Measurements from ENCODE around the gene S100A8. TPM values are rescaled to one million over a fixed set of nuclear protein-coding genes. Genes with fewer than 3 reads are reported as not detected.

The S100A8 gene
- total and polyA plus RNA-seq, 4 experiments from 2014 or later: 0.73 to 4.0 (median 1.6) TPM; not detected in 1

- DNase-seq: no peak
- intact Hi-C loops (cut with micrococcal nuclease): no loop called here
- Mint-ChIP-seq H3K4me3 (no peak overlapping the region), H3K4me1 (no peaks in the 10 kb centered on the region), H3K9me3 (no peaks in the 10 kb centered on the region), H3K36me3 (no peaks in the 10 kb centered on the region), H3K27me3 (peaks cover 11 to 23% of the 10 kb centered on the region in 2 donors), H3K27ac (no peak overlapping the region)
- H3K4me1 ChIP-seq (ENCODE audit: insufficient read depth, low read length): no peaks in the 10 kb centered on the region
- POLR2A ChIA-PET (ENCODE audit: partially characterized antibody): no interaction called here
- H3K4me3 ChIP-seq (ENCODE audit: low read length in 2 of 2): no peak overlapping the region
- CTCF ChIA-PET (ENCODE audit: partially characterized antibody): no interaction called here
- no peaks in the 10 kb centered on the region for H3K27me3 ChIP-seq (ENCODE audit: insufficient read depth, low read length)
- H3K27ac ChIP-seq (ENCODE audit: low read depth, low read length): no peak overlapping the region
- no peaks in the 10 kb centered on the region for H3K9me3 ChIP-seq (ENCODE audit: control insufficient read depth in 1 of 2, low read length in 2 of 2)
- no peaks in the 10 kb centered on the region for H3K36me3 ChIP-seq (ENCODE audit: insufficient read depth, low read length)
Observed at GRCh38 chr1:153431427-153431826, 40.6 kb upstream of the S100A8 start.

- CTCF ChIA-PET (ENCODE audit: partially characterized antibody): no interaction called here
- Mint-ChIP-seq H3K27ac (no peak overlapping the region), H3K4me1 (no peaks in the 10 kb centered on the region), H3K9me3 (no peaks in the 10 kb centered on the region), H3K36me3 (no peaks in the 10 kb centered on the region), H3K4me3 (no peak overlapping the region), H3K27me3 (peaks cover 10 to 21% of the 10 kb centered on the region in 2 donors)
- DNase-seq: no peak
- H3K36me3 ChIP-seq (ENCODE audit: insufficient read depth, low read length): no peaks in the 10 kb centered on the region
- no peaks in the 10 kb centered on the region for H3K4me1 ChIP-seq (ENCODE audit: insufficient read depth, low read length)
- no peak overlapping the region for H3K27ac ChIP-seq (ENCODE audit: low read depth, low read length)
- POLR2A ChIA-PET (ENCODE audit: partially characterized antibody): no interaction called here
- no peaks in the 10 kb centered on the region for H3K27me3 ChIP-seq (ENCODE audit: insufficient read depth, low read length)
- H3K4me3 ChIP-seq (ENCODE audit: low read length in 2 of 2): no peak overlapping the region
- H3K9me3 ChIP-seq (ENCODE audit: control insufficient read depth in 1 of 2, low read length in 2 of 2): no peaks in the 10 kb centered on the region
- intact Hi-C loops (cut with micrococcal nuclease): no loop called here
Observed at GRCh38 chr1:153431002-153431401, 40.1 kb upstream of the S100A8 start.

- Histone ChIP-seq H3K9me3 (ENCODE audit: control insufficient read depth in 1 of 2, low read length in 2 of 2) (no peaks in the 10 kb centered on the region), H3K4me3 (ENCODE audit: low read length in 2 of 2) (no peak overlapping the region), H3K27me3 (ENCODE audit: insufficient read depth, low read length) (no peaks in the 10 kb centered on the region), H3K4me1 (ENCODE audit: insufficient read depth, low read length) (no peaks in the 10 kb centered on the region), H3K27ac (ENCODE audit: low read depth, low read length) (no peak overlapping the region), H3K36me3 (ENCODE audit: insufficient read depth, low read length) (no peaks in the 10 kb centered on the region)
- intact Hi-C loops (cut with micrococcal nuclease): no loop called here
- Mint-ChIP-seq H3K27ac (no peak overlapping the region), H3K4me3 (no peak overlapping the region), H3K27me3 (peaks cover 12 to 20% of the 10 kb centered on the region in 2 donors), H3K9me3 (no peaks in the 10 kb centered on the region), H3K4me1 (no peaks in the 10 kb centered on the region), H3K36me3 (no peaks in the 10 kb centered on the region)
- ChIA-PET POLR2A (ENCODE audit: partially characterized antibody) (no interaction called here), CTCF (ENCODE audit: partially characterized antibody) (no interaction called here)
- no peak for DNase-seq
Observed at GRCh38 chr1:153430561-153430960, 39.7 kb upstream of the S100A8 start.

DNA sequence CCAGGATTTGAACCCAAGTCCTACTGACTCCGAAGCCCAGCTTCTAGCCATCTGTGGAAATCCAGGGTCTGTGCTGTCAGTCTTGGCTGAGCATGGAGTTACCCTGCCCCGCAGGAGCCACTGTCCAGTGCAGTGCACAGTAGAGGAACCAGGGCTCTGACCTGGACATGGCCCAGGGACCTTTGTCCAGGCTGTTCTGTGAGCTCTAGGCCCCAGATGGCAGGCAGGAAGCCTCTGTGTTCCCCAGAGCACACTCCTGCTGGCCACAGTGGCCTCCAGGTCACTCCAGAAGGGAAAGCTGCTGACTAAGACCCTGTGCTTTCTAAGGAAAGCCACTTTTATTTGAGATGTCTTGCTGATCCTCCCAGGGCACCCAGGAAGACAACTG is 39.3 kb upstream of the S100A8 start:
- POLR2A ChIA-PET (ENCODE audit: partially characterized antibody): no interaction called here
- no peaks in the 10 kb centered on the region for H3K36me3 Mint-ChIP-seq
- H3K9me3 ChIP-seq (ENCODE audit: control insufficient read depth in 1 of 2, low read length in 2 of 2): no peaks in the 10 kb centered on the region
- H3K9me3 Mint-ChIP-seq: no peaks in the 10 kb centered on the region
- no peak overlapping the region for H3K27ac Mint-ChIP-seq
- H3K27ac ChIP-seq (ENCODE audit: low read depth, low read length): no peak overlapping the region
- CTCF ChIA-PET (ENCODE audit: partially characterized antibody): no interaction called here
- no peaks in the 10 kb centered on the region for H3K4me1 ChIP-seq (ENCODE audit: insufficient read depth, low read length)
- no peaks in the 10 kb centered on the region for H3K36me3 ChIP-seq (ENCODE audit: insufficient read depth, low read length)
- H3K27me3 ChIP-seq (ENCODE audit: insufficient read depth, low read length): no peaks in the 10 kb centered on the region
- H3K4me3 ChIP-seq (ENCODE audit: low read length in 2 of 2): no peak overlapping the region
- H3K4me1 Mint-ChIP-seq: no peaks in the 10 kb centered on the region
- no peak for DNase-seq
- intact Hi-C loops (cut with micrococcal nuclease): no loop called here
- no peak overlapping the region for H3K4me3 Mint-ChIP-seq
- H3K27me3 Mint-ChIP-seq: peaks cover 16 to 24% of the 10 kb centered on the region in 2 donors

DNA sequence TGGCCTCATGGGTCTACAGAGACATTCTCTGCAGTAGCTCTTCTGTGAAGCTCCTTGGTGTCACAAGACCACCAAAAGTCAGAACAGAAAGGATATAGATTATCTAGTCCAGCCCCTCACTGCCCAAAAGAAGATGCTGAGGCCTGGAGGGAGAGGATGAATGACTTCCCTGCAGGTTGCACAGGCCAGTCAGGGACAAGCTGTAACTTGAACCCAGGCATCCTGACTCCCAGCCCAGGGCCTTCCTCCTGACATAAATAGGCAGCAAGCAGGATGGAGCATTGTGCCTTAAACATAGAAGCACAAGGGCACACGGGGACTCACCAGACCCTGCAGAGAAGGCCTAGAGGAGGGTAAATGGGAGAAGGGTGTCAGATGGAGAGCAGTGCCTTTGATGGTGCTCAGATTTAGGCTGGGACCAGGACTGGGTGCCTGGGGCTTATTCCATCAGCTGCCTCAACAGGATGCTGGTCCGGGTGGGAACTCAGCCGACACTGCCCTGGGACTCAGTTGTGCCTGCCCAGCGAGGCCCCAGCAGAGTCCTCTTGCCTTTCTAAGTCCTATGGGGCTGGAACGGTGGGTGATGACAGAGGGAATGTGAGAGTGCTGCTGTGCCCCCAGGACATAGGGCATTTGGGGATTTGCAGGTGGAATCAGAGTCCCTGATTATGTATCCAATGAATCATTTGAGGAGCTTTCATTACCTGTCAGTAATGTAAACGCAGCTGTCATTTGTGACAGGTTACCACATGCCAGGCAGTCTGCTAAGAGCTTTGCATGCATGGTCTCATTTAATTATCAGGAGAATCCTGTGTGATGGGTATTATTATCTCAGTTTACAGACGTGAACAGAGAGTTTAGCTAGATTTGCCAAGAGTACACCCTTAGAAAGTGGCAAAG is 38.6 kb upstream of the S100A8 start:
- H3K27ac ChIP-seq (ENCODE audit: low read depth, low read length): no peak overlapping the region
- Mint-ChIP-seq H3K27me3 (peaks cover 21 to 31% of the 10 kb centered on the region in 2 donors), H3K4me3 (no peak overlapping the region), H3K4me1 (no peaks in the 10 kb centered on the region), H3K36me3 (no peaks in the 10 kb centered on the region), H3K9me3 (no peaks in the 10 kb centered on the region), H3K27ac (no peak overlapping the region)
- no peaks in the 10 kb centered on the region for H3K36me3 ChIP-seq (ENCODE audit: insufficient read depth, low read length)
- no peaks in the 10 kb centered on the region for H3K4me1 ChIP-seq (ENCODE audit: insufficient read depth, low read length)
- intact Hi-C loops (cut with micrococcal nuclease): no loop called here
- H3K4me3 ChIP-seq (ENCODE audit: low read length in 2 of 2): no peak overlapping the region
- POLR2A ChIA-PET (ENCODE audit: partially characterized antibody): no interaction called here
- H3K9me3 ChIP-seq (ENCODE audit: control insufficient read depth in 1 of 2, low read length in 2 of 2): no peaks in the 10 kb centered on the region
- no peak for DNase-seq
- no peaks in the 10 kb centered on the region for H3K27me3 ChIP-seq (ENCODE audit: insufficient read depth, low read length)
- CTCF ChIA-PET (ENCODE audit: partially characterized antibody): no interaction called here

GRCh38 chr1:153428791-153429190 is 37.9 kb upstream of the S100A8 start:
- Mint-ChIP-seq H3K27ac (no peak overlapping the region), H3K9me3 (no peaks in the 10 kb centered on the region), H3K4me1 (no peaks in the 10 kb centered on the region), H3K4me3 (no peak overlapping the region), H3K27me3 (peaks cover 23 to 34% of the 10 kb centered on the region in 2 donors), H3K36me3 (no peaks in the 10 kb centered on the region)
- POLR2A ChIA-PET (ENCODE audit: partially characterized antibody): no interaction called here
- CTCF ChIA-PET (ENCODE audit: partially characterized antibody): no interaction called here
- intact Hi-C loops (cut with micrococcal nuclease): no loop called here
- no peak overlapping the region for H3K4me3 ChIP-seq (ENCODE audit: low read length in 2 of 2)
- H3K27ac ChIP-seq (ENCODE audit: low read depth, low read length): no peak overlapping the region
- no peak for DNase-seq
- no peaks in the 10 kb centered on the region for H3K9me3 ChIP-seq (ENCODE audit: control insufficient read depth in 1 of 2, low read length in 2 of 2)
- no peaks in the 10 kb centered on the region for H3K4me1 ChIP-seq (ENCODE audit: insufficient read depth, low read length)
- no peaks in the 10 kb centered on the region for H3K27me3 ChIP-seq (ENCODE audit: insufficient read depth, low read length)
- H3K36me3 ChIP-seq (ENCODE audit: insufficient read depth, low read length): no peaks in the 10 kb centered on the region

DNA sequence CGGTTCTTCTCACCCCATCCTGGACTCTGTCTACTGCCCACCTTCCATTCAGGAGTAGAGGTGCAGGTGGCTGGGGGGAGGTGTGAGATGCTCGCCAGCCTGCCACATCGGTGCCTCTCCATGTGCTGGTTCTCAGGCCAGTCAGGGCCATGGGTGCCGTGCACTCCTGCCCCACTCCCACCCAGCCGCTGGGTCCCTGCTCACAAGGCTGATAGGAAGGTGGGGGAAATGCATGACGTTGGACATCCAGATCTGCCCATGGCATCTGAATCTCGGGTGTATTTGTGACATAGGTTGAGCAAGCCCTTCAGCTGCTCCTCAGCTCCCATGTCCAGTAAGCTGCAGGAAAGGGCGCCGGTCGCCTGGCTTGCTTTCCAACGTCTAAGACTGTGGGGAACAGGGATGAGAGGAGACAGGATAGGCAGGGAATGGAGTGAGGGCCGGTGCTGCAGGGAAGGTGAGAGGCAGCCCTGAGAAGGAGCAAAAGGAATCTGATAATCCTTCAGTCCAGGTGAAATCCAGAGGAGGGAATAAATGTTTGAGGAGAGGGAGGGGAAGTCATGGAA is 37.3 kb upstream of the S100A8 start:
- Mint-ChIP-seq H3K27me3 (peaks cover 23 to 34% of the 10 kb centered on the region in 2 donors), H3K27ac (peak overlapping the region in 1 of 7 donors; percentile 37), H3K36me3 (no peaks in the 10 kb centered on the region), H3K4me1 (no peaks in the 10 kb centered on the region), H3K4me3 (no peak overlapping the region), H3K9me3 (peaks cover 0 to 4% (median 0%) of the 10 kb centered on the region in 8 donors)
- Histone ChIP-seq H3K4me3 (ENCODE audit: low read length in 2 of 2) (no peak overlapping the region), H3K4me1 (ENCODE audit: insufficient read depth, low read length) (no peaks in the 10 kb centered on the region), H3K36me3 (ENCODE audit: insufficient read depth, low read length) (no peaks in the 10 kb centered on the region), H3K27me3 (ENCODE audit: insufficient read depth, low read length) (no peaks in the 10 kb centered on the region), H3K27ac (ENCODE audit: low read depth, low read length) (no peak overlapping the region), H3K9me3 (ENCODE audit: control insufficient read depth in 1 of 2, low read length in 2 of 2) (no peaks in the 10 kb centered on the region)
- ChIA-PET CTCF (ENCODE audit: partially characterized antibody) (no interaction called here), POLR2A (ENCODE audit: partially characterized antibody) (no interaction called here)
- intact Hi-C loops (cut with micrococcal nuclease): no loop called here
- no peak for DNase-seq

All from CD4-positive, alpha-beta memory T cell (primary cell).